Effector CD4-positive, alpha-beta T cell (primary cell): ENCODE measurements around the gene RBL1.
A peak's percentile ranks its signal among the peaks of the same experiment; 100 is the strongest.
"Not testable (repeated sequence)": the region's sequence is repeated elsewhere in the genome, so short reads cannot be mapped to it uniquely, and the experiment has no call there.

Experiments used
- DNase-seq: peaks from one replicate; pipeline ENCODE4 v3.0.0-alpha.2; 2020

The RBL1 gene

DNA sequence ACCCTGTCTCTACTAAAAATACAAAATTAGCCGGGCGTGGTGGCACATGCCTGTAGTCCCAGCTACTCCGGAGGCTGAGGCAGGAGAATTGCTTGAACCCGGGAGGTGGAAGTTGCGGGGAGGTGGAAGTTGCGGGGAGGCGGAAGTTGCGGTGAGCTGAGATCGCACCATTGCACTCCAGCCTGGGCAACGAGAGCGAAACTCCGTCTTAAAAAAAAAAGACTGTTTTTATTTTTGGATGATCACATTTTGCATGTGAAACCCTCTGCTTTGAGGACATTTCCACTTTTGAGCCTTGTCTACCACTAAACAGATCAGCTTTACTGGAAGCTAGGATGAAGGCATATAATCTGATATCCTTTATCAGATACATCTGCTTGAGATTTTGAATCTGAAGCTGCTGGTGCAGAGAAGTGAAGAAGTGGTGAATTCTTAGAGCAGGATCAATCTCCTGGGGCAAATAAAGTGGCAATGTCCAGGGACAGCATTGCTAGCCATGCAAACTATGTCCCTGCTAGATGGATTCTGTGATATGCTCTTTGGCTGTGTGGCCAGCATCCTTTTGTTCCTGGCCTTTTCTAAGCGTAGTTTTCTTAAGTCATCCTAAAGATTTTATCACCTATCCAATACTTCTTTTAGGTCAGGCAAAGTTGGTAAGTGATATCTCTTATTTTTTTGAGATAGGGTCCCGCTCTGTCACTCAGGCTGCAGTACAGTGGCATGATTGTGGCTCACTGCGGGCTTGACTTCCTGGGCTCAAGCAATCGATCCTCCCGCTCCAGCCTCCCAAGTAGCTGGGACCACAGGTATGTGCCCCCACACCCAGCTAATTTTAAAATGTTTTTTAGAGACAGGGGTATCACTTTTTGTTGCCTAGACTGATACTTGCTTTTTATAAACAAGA, 23.3 kb downstream of the RBL1 start:
- DNase-seq = no peak

DNA sequence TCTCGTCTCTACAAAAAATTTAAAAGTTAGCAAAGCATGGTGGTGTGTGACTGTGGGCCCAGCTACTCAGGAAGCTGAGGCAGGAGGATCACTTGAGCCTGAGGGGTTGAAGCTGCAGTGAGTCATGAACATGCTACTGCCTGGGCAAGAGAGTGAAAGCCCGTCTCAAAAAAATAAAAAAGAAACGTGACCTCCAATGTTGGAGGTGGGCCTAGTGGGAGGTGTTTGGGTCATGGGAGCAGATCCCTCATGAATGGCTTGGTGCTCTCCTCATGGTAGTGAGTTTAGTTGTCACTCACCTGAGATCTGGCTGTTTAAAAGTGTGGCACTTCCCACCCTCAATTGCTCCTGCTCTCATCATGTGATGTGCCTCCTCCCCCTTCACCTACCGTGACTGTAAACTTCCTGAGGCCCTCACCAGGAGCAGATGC, 24.3 kb downstream of the RBL1 start:
- peak; percentile 2 for DNase-seq

DNA sequence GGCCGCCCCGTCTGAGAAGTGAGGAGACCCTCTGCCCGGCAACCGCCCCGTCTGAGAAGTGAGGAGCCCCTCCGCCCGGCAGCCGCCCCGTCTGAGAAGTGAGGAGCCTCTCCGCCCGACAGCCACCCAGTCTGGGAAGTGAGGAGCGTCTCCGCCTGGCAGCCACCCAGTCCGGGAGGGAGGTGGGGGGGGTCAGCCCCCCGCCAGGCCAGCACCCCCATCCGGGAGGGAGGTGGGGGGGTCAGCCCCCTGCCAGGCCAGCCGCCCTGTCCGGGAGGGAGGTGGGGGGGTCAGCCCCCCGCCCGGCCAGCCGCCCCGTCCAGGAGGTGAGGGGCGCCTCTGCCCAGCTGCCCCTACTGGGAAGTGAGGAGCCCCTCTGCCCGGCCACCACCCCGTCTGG, 26.2 kb downstream of the RBL1 start:
- DNase-seq = not testable (repeated sequence)

DNA sequence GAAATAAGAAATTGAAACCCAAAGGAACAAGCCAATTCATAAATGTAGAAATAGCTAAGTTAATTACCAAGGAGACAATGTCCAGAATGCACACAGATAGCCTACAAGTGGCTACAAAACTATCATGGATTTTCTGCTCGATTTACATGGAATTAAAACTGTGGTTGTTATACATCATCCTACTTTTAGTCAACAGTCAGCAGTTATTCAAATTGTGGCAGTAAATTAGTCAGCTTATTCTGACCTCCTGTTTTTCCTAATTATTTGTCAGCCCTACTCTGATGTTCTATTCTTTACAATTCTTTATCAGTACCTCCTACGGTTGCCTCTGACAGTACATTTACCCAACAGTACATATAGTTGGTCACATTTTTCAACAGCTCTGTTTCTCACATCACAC, 29.6 kb downstream of the RBL1 start:
- DNase-seq = no peak

DNA sequence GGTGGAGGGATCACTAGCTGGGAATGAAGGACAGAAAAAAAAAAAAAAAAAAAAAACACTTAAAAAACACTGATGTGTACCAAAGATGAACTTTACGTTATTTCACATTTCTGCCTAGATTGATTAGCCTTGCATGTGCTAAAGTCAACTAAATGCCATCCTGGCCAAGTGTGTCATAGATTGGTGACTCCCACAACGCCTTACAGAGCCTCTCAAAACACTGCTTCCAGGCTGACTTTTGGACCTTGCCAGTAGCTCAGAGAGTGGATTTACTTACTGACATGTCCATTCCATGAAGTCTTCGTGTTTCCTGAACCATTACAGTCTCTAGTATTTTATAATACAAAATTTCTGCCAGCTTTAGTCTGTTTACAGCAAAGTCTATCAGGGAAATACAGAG, 40.5 kb downstream of the RBL1 start:
- DNase-seq = no peak

DNA sequence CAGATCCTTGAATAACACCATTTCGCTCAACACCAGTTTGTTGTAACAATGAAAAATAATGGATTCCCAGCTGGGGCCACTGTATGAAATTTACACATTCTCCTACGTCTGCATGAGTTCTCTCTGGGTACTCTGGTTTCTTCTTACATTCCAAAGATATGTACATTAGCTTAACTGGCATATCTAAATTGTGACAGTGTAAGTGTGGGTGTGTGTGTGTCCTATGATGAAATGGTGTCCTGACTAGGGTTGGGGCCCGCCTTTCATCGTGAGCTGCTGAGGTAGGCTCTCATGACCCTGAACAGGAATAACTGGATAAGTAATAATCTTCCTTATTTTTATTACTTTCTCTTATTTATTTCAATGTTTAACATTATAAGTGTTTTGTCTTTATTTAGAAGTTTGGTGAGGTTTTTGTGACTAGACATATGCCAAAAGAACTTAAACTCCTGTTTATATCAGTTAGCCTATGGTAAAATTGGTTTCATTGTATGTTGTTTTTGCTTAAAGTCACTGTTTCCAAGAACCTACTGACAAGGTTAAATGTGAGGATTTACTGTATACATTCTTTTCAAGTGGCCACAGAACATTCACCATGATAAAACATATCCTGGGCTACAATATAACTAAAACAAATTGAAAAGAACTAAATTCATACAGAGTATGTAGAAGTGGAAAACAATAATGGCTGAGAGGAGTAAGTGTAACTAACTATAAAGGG, 42.4 kb downstream of the RBL1 start:
- no peak for DNase-seq

DNA sequence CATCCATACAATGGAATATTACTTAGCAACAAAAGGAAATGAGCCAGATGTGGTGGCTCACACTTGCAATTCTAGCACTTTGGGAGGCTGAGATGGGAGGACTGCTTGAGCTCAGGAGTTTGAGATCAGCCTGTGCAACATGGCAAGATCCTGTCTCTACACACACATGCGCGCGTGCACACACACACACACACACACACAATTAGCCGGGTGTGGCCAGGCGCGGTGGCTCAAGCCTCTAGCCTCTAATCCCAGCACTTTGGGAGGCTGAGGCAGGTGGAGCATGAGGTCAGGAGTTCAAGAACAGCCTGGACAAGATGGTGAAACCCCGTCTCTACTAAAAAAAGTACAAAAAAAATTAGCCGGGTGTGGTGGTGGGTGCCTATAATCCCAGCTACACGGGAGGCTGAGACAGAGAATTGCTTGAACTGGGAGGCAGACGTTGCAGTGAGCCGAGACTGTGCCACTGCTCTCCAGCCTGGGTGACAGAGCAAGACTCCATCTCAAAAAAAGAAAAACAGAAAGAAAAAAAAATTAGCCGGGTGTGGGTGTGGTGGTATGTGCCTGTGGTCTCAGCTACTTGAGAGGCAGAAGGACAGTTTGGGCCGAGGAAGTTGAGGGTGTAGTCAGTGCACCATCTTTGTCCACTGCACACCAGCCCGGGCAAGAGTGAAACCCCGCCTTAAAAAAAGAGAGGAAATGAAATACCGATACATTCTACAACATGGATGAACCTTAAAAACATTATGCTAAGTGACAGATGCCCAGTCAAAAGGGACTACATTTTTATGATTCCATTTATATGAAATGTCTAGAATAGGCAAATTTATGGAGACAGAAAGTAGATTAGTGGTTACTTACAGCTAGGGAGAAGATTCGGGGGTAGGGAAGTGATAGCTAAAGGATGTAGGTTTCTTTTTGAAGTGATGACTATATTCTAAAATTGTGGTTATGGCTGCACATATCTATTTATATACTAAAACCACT, 52.5 kb downstream of the RBL1 start:
- DNase-seq = no peak

DNA sequence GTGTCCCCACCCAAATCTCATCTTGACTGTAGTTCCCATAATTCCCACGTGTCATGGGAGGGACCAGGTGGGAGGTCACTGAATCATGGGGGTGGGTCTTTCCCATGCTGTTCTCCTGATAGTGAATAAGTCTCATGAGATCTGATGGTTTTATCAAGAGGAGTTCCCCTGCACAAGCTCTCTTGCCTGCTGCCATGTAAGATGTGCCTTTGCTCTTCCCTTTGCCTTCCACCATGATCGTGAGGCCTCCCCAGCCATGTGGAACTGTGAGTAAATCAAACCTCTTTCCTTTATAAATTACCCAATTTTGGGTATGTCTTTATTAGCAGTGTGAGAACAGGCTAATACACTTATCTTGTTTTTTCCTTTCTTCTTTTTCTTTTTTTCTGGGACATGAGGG, 56.4 kb downstream of the RBL1 start:
- DNase-seq = not testable (repeated sequence)

DNA sequence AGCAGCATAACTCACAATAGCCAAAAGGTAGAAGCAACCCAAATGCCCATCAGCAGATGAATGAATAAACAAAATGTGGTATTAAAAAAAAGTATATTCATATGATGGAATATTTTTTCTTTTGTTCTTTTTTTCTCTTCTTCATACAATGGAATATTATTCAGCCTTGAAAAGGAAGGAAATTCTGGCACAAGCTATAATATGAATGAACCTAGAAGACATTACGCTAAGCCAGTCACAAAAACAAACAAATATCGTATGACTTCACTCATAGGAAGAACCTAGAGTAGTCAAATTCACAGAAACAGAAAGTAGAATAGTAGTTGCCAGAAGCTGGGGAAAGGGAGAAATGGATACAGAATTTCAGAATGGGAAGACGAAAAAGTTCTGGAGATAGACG, 63.7 kb downstream of the RBL1 start:
- DNase-seq = no peak

DNA sequence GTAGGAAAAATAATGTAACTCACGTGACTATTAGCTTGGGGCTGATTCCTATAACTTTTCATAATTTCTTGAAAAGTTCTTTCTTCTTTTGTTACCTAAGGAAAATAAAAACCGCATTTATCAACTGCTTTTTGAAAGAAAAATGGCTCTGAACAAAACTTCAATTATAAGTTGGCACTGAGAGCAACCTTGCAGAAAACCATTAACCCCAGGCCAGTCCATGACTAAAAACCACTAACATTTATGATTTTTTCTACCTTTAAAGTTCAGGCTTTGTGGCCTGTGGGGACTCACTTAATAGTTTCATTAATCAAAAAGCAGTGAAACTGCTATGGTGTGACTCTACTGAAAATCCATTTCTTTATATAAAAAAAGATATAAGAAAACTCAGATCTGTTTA, 75.2 kb downstream of the RBL1 start:
- DNase-seq = no peak

DNA sequence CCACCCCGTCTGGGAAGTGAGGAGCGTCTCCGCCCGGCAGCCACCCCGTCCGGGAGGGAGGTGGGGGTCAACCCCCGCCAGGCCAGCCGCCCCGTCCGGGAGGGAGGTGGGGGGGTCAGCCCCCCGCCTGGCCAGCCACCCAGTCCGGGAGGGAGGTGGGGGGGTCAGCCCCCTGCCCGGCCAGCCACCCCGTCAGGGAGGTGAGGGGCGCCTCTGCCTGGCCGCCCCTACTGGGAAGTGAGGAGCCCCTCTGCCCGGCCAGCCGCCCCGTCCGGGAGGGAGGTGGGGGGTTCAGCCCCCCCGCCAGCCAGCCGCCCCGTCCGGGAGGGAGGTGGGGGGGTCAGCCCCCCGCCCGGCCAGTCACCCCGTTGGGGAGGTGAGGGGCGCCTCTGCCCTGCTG, 83.2 kb downstream of the RBL1 start:
- not testable (repeated sequence) for DNase-seq

DNA sequence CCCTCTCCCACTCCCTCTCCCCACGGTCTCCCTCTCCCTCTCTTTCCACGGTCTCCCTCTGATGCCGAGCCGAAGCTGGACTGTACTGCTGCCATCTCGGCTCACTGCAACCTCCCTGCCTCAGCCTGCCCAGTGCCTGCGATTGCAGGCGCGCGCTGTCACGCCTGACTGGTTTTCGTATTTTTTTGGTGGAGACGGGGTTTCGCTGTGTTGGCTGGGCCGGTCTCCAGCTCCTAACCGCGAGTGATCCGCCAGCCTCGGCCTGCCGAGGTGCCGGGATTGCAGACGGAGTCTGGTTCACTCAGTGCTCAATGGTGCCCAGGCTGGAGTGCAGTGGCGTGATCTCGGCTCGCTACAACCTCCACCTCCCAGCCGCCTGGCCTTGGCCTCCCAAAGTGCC, 83.9 kb downstream of the RBL1 start:
- not testable (repeated sequence) for DNase-seq

DNA sequence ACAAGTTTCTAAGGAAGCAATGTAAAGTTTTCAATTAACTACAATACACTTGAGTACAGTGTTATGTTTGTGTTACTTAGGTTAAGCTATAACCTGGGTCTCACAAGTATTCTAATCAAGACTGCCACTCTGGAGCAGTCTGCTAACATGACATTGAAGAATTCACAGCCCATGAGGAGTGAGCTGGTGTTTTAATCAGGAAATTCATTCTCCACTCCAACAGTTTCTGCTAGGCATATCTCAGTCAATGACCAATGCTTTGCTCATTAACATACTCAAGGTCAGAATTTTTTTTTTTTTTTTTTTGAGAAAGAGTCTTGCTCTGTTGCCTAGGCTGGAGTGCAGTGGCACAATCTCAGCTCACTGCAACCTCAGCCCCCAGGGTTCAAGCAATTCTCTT, 84.7 kb downstream of the RBL1 start:
- DNase-seq = no peak

DNA sequence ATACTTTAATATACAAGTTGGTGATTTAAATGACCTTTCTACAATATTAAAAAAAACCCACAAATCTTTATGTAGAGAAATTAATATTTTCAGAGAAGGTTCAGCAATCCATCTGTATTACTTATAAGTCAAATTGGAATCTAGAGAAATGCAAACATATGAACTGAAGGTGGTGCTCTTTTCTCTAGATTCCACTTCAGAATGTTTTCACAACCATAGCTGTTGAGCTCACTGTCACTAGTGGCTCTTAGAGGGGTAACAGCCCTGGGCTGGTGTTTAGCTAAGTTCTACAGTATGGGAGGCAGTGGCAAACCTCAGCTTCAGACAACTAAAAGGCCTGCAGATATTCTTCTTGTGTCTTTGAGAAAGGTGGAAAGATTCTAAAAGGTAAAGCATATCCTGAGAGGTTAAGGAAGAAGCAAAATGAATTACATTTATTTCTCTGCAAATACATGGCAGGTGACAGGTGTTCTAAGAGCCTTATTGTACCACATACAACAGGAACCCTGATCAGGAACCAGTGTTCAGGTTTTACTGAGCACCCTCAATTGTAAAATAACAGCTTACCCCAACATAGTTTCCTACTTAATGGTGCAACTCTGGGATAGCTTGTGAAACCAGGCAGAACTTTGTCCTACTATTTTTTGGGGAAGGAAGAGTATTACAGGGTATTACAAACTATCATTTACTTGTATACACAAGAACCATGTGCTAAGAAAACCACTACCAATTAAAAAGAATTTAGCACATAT, 87.7 kb downstream of the RBL1 start:
- DNase-seq = peak; percentile 6

DNA sequence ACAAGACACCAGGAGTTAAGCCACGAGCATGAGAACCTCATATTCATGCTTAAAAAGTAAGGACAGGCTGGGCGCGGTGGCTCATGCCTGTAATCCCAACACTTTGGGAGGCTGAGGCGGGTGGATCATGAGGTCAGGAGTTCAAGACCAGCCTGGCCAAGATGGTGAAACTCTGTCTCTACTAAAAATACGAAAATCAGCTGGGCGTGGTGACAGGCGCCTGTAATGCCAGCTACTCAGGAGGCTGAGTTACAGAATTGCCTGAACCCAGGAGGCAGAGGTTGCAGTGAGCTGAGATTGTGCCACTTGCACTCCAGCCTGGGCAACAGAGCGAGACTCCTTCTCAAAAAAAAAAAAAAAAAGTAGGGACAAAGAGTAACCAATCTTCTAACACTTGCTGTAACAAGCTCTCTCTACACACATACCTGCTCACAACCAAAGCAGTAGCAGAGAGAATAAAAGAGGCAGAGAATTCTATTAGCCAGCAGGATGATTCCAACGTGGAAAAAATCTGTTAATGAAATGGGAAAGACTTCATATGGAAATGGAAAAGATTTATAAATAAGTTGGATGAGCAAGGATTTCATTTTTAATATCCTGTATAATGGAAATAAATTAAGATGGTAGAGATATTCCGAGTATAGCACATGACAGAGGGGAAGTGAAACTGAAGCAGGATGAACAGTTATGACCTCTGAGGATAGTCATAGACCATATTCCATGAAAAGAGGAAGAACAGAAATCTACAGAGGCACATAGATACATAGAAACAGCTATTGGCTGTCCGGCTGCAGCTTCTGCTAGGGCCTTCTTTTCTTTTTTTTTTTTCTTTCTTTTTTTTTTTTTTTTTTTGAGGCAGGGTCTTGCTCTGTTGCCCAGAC, 90.5 kb downstream of the RBL1 start:
- DNase-seq = not testable (repeated sequence)

DNA sequence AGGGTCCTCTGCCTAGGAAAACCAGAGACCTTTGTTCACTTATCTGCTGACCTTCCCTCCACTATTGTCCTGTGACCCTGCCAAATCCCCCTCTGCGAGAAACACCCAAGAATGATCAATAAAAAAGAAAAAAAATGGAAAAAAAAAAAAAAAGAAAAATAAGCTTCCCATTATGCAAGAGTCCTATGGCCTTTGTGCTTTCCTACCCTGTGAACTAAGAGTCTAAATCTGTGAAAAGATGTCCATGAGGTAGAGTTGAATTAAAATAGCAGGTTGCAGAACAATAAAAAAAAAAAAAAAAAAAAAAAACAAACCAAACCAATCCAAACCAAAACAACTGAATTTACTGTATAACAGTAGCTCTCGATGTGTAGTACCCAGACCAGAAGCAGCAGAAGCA, 94.2 kb downstream of the RBL1 start:
- DNase-seq = not testable (repeated sequence)

DNA sequence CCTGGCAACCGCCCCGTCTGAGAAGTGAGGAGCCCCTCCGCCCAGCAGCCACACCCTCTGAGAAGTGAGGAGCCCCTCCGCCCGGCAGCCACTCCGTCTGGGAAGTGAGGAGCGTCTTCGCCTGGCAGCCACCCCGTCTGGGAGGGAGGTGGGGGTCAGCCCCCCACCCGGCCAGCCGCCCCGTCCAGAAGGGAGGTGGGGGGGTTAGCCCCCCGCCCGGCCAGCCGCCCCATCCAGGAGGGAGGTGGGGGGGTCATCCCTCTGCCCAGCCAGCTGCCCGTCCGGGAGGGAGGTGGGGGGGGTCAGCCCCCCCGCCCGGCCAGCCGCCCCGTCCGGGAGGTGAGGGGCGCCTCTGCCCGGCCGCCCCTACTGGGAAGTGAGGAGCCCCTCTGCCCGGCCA, 95.6 kb downstream of the RBL1 start:
- DNase-seq = not testable (repeated sequence)

DNA sequence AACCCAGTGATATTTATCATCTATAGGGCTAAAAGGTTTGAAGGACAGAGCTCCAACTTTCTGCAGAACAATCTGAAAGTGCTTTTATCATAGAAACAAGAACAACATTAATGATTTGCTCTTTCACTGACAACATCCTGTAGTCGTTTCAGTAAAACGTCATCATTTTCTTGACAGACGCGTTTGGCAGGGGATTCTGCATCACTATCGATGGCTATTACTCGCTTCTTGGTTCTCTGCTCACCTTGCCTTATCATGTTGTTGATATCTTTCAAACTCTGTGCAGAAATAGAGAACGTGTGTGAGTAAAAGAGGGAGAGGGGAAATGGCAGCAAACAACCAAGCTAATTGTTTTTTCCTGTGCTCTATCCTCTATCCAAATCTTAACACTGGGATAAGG, 97.1 kb downstream of the RBL1 start:
- peak; percentile 14 for DNase-seq

DNA sequence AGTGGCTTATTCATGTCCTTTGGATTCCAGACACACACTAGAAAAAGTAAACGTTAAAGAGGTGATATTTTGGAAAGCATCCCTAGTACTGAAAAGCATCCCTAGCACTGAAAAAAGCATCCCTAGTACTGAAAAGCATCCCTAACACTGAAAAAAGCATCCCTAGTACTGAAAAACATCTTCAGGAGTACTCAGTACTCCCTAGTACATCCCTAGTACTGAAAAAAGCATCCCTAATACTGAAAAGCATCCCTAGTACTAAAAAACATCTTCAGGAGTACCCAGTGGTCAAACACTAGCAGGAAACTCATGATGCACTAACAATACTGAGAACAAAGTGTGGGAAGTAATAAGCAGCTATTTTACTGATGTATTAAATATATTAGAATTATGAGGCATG, 98.7 kb downstream of the RBL1 start:
- no peak for DNase-seq

DNA sequence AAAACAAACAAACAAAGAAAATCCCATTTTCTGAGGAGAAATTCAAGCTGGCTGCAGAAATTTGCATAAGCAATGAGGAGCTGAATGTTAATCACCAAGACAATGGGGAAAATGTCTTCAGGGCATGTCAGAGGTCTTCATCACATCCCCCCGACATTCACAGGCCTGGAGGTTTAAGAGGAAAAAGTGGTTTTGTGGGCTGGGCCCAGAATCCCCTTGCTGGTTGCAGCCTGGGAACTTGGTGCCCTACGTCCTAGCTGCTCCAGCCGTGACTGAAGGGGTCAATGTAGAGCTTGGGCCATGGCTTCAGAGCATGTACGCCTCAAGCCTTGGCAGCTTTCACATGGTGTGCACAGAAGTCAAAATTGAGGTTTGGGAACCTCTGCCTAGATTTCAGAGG, 101.6 kb downstream of the RBL1 start:
- DNase-seq = not testable (repeated sequence)

DNA sequence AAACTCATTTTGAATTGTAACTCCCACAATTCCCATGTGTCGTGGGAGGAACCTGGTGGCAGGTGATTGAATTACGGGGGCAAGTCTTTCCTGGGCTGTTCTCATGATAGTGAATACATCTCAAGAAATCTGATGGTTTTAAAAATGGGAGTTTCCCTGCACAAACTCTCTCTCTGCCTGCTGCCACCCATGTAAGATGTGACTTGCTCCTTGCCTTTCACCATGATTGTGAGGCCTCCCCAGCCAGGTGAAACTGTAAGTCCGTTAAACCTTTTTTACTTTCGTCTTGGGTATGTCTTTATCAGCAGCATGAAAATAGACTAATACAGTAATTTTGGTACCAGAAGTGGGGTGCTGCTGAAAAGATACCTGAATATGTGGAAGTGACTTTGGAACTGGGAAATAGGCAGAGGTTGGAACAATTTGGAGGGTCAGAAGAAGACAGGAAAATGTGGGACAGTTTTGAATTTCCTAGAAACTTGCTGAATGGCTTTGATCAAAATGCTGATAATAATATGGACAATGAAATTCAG, 102.9 kb downstream of the RBL1 start:
- DNase-seq = no peak
